GM12891 (cell line): Measurements from ENCODE around the gene APOL4.

ENCODE experiments used
- PAX5 ChIP-seq: IDR thresholded peaks from 2 replicates; pipeline ENCODE4 v1.6.1; 2011; ENCODE audit warnings: low read length, moderate library complexity, mild to moderate bottlenecking; ENCODE audit not compliant: insufficient read depth, severe bottlenecking
- POLR2A ChIP-seq: IDR thresholded peaks from 2 replicates; pipeline ENCODE4 v1.6.1; 2011; ENCODE audit warnings: low read depth, low read length, control low read depth
- TAF1 ChIP-seq: IDR thresholded peaks from 2 replicates; pipeline ENCODE4 v1.6.1; 2011; ENCODE audit warnings: low read depth, low read length, control low read depth

DNA sequence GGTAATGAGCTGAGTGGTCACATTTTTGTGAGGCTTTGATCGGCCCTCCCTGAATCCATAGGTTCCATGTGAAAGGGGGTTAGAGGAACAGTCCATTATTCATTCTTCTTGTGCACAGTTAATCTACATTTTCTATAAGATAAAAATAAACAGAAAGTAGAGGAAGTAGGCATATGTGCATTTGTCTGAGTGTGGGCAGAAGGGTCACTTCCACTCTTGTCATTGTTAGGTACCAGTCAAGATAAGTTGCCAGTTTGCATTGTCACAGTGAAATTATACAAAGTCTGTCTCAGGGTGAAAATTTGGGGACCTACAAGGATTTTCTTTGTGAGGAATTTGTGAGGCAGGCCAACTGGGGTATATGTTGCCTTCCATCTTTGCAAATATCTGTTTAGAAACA lies 4.6 kb upstream of the APOL4 start:
- TF ChIP-seq POLR2A (no peak), TAF1 (no peak), PAX5 (no peak)
